ENCODE measurements around the gene GPR27. TPM values are rescaled to one million over a fixed set of nuclear protein-coding genes. Genes with fewer than 3 reads are reported as not detected.

GPR27 gene
- total and polyA plus RNA-seq, 2 of the 8 experiments (the other 6 are each of a cell fraction or from before 2014, with no cell fraction given) = 11.3 to 12.5 TPM

DNA sequence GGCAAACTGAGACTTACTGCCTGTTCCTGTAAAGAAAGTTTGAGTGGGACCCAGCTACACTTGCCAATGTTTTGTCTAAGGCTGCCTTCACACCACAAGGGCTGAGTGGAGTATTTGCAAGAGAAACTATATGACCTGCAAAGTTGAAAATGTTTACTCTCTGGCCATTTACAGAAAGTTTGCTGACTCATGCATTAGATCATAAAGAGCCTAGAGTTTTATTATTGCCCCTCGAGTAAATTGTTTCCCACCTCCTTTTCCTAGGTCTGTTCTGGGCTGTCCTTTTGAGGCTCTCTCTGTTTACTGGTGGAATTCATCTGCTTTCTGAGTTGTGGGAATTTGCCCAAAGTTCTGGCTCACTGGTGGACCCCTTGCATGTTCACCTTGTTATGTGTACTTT lies 38.0 kb downstream of the GPR27 start (continued):
- TF ChIP-seq, protein P1, sequence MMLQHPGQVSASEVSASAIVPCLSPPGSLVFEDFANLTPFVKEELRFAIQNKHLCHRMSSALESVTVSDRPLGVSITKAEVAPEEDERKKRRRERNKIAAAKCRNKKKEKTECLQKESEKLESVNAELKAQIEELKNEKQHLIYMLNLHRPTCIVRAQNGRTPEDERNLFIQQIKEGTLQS (IDR thresholded peaks at IDR 0.05; ENCODE audit: insufficient read depth, low read depth, low read length) = no peak
- TF ChIP-seq SIRT6 (IDR thresholded peaks at IDR 0.05; ENCODE audit: low read length) = no peak
- TF ChIP-seq CBX8 (IDR thresholded peaks at IDR 0.05; ENCODE audit: borderline replicate concordance, low read depth, low read length) = no peak

Data from H1 (cell line).